Nucleus accumbens (tissue), 56 donors: ENCODE results near the gene RHOT2.

Experiments
- DNase-seq, 56 donors: peaks; one replicate each; lab custom pipeline; 2025; lab: John Stamatoyannopoulos, UW

The RHOT2 gene

GRCh38 chr16:709566-710499 is 41.9 kb downstream of the RHOT2 start:
- DNase-seq = peak in 54 of 56 donors; percentile 14 to 94 (median 74)

GRCh38 chr16:710500-711075 is 42.7 kb downstream of the RHOT2 start:
- no peak for DNase-seq

GRCh38 chr16:711084-711483 is 43.2 kb downstream of the RHOT2 start:
- no peak for DNase-seq

- DNase-seq = peak in 48 of 56 donors; percentile 25 to 82 (median 56)
Measured at GRCh38 chr16:711548-712320, 43.8 kb downstream of the RHOT2 start.

GRCh38 chr16:712740-713250 is 44.9 kb downstream of the RHOT2 start:
- DNase-seq = peak in 1 of 56 donors; percentile 18

GRCh38 chr16:714079-714478 is 46.1 kb downstream of the RHOT2 start:
- no peak for DNase-seq

GRCh38 chr16:714558-715476 is 46.9 kb downstream of the RHOT2 start, which contains the start of gene METRN:
Gene METRN (plus strand): TSS chr16:715118. CDS start chr16:715290, 172 bp downstream.
- DNase-seq = peak in 54 of 56 donors; percentile 47 to 94 (median 81)

- DNase-seq = peak in 8 of 56 donors; percentile 36 to 61 (median 50)
Measured at GRCh38 chr16:715477-716199, 47.7 kb downstream of the RHOT2 start.

- DNase-seq = peak in 55 of 56 donors; percentile 25 to 95 (median 85)
Measured at GRCh38 chr16:716200-716568, 48.3 kb downstream of the RHOT2 start.

- peak in 1 of 56 donors; percentile 44 for DNase-seq
Measured at GRCh38 chr16:716768-717325, 48.9 kb downstream of the RHOT2 start.

- peak in 21 of 56 donors; percentile 10 to 57 (median 34) for DNase-seq
Measured at GRCh38 chr16:717450-718245, 49.7 kb downstream of the RHOT2 start.

GRCh38 chr16:718389-718788 is 50.5 kb downstream of the RHOT2 start:
- DNase-seq = no peak

GRCh38 chr16:718922-719321 is 51.0 kb downstream of the RHOT2 start:
- no peak for DNase-seq

- peak in 11 of 56 donors; percentile 37 to 73 (median 53) for DNase-seq
Measured at GRCh38 chr16:719815-720446, 52.0 kb downstream of the RHOT2 start.

GRCh38 chr16:720447-720989 is 52.6 kb downstream of the RHOT2 start:
- peak in 47 of 56 donors; percentile 34 to 85 (median 64) for DNase-seq

- DNase-seq = peak in 52 of 56 donors; percentile 28 to 85 (median 72)
Measured at GRCh38 chr16:720990-721764, 53.2 kb downstream of the RHOT2 start, which contains the start of gene ANTKMT. Gene ANTKMT (plus strand): TSS chr16:721146. CDS start chr16:721275, 129 bp downstream.
